ENCODE data around the gene LRRC75A.

DNA sequence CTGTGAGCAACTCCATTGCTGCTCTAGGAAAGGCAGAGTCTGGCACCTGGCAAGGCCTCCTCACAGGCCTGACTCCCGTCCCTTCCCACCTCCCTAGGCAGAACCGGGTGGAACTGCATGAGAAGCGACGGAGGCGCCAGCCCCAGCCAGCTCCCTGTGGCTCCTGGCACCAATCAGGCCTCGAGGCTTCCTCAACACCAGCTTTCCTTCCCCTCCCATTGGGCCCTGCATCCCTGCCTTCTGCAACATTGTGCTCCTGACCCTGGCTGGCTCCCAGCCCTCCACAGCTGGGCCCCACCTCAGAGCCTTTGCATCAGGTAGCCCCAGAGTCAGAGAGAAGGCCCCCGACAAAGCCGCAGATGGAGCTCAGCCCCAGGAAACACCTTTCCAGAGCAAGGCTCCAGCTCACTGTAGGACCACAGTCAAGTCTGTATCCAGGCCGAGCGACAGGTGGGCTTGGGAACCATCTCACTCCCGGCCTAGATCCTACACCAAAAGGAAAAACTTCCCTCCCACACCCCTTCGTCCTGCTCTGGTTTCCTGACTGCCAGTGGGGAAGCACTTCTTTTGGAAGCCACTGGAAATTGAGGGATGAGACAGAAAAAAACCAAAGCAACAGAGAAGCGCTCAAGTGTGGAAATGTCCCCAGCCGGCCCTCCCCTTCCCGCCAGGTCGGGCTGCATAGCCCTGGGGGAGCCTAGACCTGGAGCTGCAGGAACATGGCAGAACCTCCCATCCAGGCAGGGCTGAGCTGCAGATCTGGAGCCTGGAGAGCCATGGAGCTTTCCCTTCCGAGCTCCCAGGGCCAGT, 31.0 kb downstream of the LRRC75A start:
- TF ChIP-seq POLR2AphosphoS5 (IDR thresholded peaks at IDR 0.05; ENCODE audit: low read depth) (no peak), SPI1 (IDR thresholded peaks at IDR 0.05; ENCODE audit: borderline replicate concordance, low read depth) (no peak), GABPA (IDR thresholded peaks at IDR 0.05; ENCODE audit: low read depth) (no peak)
- TF ChIP-seq, protein P1, sequence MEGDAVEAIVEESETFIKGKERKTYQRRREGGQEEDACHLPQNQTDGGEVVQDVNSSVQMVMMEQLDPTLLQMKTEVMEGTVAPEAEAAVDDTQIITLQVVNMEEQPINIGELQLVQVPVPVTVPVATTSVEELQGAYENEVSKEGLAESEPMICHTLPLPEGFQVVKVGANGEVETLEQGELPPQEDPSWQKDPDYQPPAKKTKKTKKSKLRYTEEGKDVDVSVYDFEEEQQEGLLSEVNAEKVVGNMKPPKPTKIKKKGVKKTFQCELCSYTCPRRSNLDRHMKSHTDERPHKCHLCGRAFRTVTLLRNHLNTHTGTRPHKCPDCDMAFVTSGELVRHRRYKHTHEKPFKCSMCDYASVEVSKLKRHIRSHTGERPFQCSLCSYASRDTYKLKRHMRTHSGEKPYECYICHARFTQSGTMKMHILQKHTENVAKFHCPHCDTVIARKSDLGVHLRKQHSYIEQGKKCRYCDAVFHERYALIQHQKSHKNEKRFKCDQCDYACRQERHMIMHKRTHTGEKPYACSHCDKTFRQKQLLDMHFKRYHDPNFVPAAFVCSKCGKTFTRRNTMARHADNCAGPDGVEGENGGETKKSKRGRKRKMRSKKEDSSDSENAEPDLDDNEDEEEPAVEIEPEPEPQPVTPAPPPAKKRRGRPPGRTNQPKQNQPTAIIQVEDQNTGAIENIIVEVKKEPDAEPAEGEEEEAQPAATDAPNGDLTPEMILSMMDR (IDR thresholded peaks at IDR 0.05; ENCODE audit: insufficient read depth, low read length), result no peak
- TF ChIP-seq, protein P2, sequence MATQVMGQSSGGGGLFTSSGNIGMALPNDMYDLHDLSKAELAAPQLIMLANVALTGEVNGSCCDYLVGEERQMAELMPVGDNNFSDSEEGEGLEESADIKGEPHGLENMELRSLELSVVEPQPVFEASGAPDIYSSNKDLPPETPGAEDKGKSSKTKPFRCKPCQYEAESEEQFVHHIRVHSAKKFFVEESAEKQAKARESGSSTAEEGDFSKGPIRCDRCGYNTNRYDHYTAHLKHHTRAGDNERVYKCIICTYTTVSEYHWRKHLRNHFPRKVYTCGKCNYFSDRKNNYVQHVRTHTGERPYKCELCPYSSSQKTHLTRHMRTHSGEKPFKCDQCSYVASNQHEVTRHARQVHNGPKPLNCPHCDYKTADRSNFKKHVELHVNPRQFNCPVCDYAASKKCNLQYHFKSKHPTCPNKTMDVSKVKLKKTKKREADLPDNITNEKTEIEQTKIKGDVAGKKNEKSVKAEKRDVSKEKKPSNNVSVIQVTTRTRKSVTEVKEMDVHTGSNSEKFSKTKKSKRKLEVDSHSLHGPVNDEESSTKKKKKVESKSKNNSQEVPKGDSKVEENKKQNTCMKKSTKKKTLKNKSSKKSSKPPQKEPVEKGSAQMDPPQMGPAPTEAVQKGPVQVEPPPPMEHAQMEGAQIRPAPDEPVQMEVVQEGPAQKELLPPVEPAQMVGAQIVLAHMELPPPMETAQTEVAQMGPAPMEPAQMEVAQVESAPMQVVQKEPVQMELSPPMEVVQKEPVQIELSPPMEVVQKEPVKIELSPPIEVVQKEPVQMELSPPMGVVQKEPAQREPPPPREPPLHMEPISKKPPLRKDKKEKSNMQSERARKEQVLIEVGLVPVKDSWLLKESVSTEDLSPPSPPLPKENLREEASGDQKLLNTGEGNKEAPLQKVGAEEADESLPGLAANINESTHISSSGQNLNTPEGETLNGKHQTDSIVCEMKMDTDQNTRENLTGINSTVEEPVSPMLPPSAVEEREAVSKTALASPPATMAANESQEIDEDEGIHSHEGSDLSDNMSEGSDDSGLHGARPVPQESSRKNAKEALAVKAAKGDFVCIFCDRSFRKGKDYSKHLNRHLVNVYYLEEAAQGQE (IDR thresholded peaks at IDR 0.05; ENCODE audit: insufficient replicate concordance, low read depth), result no peak
